GM19372 (cell line): ENCODE results near the gene OSBPL10.

ENCODE experiments used
- ATAC-seq: cut with Tn5 transposase; IDR thresholded peaks from one replicate; pipeline ENCODE4 v1.9.1; 2021; ENCODE audit warnings: mild to moderate bottlenecking, low read depth, moderate library complexity; ENCODE audit not compliant: unreplicated experiment

The OSBPL10 gene

DNA sequence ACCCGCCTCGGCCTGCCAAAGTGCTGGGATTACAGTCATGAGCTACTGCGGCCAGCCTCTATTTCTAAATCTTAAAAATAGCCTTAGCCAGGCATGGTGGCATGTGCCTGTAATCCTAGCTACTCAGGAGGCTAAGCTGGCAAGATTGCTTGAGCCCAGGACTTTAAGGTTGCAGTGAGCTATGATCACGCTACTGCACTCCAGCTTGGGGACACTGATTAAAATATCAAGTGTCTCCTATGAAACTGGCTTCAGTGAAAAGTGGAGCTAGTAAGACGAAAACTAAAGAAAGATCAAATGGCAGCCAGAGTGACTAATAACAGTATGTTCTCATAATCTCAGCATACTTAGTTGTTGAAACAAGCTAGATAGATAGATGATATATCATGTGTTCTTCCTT is 335.8 kb downstream of the OSBPL10 start:
- no peak for ATAC-seq

DNA sequence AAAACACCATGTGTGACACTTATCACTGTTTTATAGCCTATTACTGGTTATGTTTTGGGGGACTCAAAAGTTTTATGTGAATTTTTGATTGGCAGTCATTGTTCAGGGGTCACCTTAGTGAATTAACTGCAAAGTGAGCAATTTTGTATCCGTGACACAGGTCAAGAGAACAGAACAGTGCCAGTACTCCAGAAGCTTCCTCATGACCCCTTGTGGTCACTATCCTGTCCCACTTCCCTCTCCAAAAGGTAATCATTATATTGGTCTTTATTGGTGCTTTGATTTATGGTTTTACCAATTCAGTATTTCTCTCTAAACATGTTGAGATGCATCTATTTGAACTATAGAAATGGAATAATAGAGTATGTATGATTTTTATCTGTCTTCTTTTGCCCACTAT is 341.2 kb downstream of the OSBPL10 start:
- ATAC-seq: no peak

DNA sequence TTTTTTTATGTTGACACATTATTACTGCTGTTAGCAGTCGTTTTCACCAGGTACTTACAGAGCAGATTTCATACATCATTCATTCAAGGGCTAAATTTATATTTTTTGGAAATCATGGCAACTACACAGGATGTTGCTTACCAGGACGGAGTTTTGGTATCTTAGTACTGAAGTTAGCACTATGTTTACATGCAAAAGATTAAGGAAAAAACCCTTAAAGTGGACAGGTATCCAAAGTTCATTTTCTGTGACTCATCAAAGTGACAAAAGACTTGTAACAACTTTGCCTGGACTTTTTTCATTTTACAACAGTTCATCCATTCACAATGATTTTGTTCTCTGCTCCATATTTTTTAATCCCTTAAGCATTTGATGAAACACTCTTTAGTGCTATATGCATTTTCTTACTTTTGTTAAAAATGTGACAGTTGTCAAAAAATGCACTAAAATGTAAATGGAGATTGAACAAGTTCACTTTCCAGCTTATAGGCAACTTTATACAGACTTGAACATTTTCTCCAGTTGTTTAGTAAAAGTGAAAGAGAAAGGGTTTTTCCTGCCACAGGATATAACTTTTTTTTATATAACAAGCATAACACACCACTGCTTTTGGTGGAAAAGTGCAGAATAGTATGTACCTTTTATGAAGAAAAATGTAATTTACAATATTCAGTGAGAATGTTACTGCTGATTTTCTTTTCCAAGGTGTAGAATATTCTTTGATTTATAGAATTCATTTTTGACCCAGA is 344.2 kb downstream of the OSBPL10 start:
- ATAC-seq: no peak

DNA sequence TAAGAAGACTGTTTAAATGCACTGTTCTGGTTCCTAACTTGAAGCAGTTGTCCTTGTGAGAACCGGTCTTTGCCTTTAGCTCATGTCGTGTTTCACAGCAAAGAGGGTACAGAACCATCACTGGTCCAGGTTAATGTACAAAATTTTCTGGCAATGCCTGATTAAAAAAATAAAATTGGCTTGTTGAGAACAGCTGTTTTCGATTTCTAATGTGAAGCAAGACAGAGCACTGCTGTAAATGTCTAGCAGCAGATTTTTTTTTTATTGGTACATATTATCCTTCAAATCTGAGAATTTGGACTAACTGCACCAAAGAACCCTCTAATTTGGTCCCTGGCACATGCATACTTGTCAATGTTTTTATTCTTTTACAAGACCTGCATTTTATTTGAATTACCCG is 345.0 kb downstream of the OSBPL10 start:
- ATAC-seq: no peak

DNA sequence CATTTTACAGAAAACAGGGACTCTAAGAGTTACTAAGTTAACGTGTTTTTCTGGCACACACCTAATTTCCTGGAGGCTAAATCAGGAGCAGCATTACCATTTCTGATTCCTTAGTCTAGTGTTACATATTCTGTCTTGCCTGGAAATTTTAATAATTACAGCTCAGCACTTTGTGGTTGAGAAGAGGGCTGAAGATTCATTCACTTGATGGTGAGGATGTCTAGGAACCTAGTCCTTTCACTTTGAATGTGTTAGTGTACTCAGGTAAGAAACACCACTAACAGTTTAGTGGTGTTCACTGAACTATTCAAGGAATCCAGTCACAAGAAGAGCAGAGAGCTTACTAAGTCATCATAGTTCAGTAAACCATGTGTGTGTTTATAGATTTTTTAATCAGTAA is 345.5 kb downstream of the OSBPL10 start:
- no peak for ATAC-seq

DNA sequence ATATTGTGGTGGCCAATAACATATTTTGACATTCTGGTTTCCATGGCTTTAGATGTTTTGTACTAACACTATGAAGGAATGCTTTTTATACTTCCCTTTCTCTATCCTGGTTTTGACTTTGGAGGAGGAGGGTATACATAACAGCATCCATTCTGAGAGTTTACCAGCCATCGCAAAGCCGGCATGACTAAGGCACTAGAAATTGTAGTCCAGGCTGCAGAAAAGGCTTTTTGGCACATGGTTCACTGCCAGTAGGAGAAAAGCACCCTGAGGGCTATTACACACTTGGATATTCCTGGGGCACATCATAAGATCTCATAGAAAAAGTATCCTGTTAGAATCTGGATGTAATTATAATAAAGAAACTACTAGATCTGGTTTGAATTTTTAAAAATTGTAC is 346.6 kb downstream of the OSBPL10 start:
- ATAC-seq: no peak

DNA sequence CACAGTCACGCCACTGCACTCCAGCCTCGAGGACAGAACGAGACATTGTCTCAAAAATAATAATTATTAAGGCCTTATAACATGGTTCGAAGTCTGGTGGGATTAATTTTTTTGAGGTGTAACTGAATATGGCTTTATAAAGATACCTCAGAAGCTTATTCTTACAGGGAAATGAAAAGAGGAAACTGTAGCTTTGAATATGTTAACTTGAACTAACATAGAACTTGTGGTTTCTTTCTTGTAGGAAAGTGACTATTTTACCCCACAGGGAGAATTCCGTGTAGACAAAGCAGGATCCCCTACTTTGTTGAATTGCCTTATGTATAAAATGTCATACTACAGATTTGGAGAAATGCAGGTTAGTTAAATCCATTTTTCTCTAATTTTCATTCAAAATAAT is 352.0 kb downstream of the OSBPL10 start:
- ATAC-seq: no peak

DNA sequence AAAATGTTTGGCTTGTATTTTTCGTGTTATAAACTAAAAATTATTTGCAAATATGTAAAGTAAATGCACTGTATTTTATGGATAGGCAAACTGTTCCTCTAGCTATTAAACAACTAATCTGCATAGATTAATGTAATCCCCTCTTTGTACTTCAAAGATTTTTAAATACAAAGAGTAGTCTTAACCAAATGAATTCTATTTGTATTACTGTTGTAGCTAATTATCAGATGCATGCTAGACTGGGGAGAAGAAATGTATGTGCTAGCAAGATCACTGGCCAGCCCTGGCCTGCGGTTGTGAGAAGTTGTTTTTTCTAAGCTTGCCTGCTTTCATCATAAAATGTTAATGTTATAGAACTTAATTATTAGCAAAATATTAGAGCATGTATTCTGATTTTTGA is 355.7 kb downstream of the OSBPL10 start:
- ATAC-seq: no peak

DNA sequence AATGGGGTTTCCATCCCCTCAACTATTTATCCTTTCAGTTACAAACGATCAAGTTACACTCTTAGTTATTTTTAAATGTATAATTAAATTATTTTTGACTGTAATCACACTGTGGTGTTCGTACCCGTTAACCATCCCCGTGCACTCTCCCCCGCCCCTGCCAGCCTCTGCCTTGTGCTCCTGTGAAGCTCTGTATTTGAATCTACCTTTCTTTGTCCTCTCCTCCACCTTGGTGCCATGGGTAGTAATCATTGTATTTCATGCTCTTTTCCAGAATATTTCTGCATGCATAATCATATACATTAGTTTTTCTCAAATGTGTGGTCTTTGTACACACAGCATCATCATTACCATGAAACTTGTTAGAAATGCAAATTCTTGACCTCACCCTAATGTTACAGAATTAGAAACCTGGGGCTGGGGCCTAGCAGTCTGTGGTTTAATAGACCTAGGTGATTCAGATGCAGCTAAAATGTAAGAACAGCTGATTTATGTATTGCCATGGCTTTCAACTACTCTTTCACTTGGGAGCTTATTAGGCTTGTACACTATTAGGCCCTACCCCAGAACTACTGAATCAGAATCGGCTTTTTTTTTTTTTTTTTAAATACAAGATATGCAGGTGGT is 356.9 kb downstream of the OSBPL10 start:
- ATAC-seq: no peak

DNA sequence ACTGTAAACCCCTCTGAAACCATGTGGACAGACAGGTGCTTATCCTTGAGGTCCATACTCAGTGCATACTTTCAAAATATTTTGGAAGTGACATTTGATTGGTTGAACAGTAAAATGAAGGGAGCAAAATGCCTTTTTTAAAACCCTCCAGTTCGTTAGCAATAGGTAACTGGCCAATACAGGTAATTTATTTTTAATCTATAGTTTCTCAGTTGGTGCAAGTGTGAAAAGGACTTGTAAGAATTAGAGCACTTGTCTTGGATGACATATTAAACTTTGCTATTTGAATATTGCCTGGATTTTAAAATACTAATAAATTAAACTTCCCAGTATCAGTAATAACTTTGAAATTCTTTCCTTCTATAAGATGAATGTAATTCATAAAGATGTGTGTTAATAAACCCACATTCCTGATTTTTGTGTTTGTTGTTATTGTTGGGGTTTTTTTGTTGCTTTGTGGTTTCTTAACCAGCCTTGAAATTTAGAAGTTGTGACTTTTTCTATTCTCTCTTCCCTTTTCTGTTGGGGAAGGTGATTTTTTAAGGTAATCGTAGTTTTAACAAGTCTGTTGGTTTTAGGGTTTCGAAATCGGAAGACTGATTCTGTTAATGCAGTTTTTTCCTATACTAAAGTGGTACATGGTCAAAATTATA is 358.3 kb downstream of the OSBPL10 start:
- ATAC-seq: no peak

DNA sequence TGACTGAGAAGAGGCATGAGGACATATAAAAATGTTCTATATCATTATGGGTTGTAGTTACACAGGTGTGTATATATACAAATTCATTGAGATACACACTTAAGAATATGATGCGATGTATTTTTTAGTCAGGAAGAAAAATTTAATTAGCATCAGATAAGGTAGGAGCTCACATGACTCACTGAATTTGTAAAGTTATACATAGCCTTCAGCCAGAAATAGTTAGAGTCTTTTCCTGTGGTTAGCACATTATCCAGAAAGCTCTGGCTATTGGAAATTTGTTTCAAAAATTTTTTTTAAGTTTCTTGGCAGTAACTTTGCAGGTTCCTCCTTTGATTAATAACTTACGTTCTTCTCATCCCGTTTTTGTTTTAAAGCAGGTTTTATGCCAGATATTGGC is 359.7 kb downstream of the OSBPL10 start:
- ATAC-seq: no peak

DNA sequence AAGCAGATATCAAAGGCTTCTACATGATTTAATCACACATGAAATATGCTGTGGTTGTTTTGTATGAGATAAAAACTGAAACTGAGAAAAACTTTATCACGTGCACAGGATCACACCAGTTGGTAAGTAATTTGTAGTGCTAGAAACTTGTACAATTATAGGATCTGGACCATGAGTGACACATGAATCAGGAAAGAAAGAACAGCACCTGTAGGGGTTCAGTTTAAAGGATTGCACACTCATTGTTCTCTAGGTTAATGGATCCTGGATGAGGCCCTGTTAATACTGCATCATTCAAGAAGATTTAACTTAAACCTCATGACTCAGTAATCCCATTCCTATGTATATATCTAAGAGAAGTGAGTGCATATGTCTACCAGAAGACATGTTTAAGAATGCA is 360.4 kb downstream of the OSBPL10 start:
- no peak for ATAC-seq

DNA sequence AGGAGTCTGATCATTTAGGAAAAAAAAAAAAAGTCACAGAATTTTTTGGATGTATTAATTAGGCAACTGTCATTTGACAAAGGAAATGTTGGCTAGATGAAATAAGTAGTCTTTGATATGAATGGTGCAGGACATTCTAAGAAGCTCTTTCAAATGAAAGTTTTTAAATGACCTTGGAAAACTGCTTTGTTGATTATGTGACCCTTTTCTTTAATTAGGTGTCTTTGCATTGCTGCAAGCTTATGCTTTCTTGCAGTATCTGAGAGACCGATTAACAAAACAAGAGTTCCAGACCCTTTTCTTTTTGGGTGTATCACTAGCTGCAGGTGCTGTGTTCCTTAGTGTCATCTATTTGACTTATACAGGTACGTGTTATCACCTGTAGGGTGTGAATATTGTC is 364.4 kb downstream of the OSBPL10 start:
- ATAC-seq: no peak

DNA sequence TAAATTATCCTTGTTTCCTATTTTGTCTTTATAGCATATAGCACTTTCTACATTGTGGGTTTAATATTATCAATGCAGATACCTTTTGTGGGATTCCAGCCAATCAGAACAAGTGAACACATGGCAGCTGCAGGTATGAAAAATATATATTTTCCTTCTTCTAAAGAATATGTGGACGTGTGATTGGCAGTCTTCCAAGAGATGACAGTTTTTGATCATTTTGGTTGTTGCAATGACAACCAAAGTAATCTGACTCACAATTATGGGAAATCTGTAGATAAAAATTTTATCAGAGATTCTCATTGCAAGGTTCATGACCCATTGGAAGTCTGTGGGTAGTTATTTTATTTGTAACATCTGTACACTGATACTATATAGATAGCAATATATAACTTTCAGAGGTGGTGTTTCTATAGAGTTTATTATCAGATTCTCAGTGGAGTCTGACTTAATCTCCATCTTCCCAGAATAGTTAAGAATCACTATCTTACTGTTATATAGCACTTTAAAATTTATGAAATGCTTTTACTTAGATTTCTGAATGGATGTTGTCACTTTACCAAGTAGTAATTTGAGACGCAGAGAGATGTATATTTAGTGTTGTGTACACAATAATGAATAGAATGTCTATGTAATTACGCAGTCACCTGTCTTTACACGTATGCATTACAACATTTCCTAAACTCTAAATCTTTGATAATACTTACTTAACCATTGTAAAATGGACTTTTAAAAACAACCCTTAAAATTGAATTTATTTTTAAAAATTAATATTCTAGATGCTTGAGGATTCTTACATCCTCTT is 365.8 kb downstream of the OSBPL10 start:
- ATAC-seq: no peak

DNA sequence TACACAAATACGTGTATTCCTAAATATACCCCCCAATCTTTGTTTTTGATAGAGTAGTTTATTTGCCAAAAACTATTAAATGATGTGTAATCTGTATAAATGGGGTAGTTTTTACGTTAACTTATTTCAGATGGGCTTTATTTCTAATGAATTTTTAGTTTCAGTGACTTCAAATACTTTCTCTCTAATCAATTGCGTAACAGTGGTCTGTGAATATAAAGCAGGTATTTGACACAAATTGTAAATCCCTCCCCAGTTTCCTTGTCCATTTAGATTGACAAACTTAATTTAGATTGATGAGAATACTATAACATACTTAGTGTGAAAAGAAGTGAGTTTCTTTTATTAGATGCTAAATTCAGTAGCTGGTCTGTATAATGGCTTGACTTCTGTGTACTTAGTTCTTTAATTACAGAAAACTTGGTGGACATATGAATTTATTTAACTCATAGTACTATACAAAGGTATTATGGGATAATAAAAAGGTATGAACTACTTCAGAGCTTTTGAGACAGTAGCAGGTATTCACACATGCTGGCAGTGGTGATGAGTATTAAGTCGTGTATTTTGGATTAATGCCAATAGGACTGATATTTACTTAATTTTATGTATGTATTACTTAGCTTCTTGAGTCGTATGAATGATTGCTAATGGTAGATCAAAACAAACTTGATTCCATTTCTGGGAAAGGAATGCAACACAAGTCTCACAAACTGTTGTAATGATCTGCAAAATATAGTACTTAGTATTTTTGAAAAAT is 366.7 kb downstream of the OSBPL10 start:
- ATAC-seq: no peak

DNA sequence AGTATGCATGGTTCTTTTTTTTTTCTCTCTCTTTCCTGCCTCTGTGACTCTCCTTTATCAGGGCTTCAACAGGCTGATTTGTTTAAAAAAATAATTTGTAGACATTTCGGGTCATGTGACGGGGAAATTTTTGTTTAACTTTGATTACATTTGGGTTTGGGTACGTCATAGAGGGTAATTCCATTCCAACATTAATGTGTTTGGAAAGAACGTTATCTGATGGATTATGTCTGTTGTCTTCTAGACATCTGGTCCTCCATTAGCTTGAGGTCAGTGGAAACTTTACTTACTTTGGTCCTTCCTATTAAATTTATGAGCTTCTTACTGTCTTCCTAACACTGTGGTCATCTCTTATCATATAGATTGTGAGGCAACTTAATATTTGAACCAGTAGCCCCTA is 367.4 kb downstream of the OSBPL10 start:
- ATAC-seq: no peak

DNA sequence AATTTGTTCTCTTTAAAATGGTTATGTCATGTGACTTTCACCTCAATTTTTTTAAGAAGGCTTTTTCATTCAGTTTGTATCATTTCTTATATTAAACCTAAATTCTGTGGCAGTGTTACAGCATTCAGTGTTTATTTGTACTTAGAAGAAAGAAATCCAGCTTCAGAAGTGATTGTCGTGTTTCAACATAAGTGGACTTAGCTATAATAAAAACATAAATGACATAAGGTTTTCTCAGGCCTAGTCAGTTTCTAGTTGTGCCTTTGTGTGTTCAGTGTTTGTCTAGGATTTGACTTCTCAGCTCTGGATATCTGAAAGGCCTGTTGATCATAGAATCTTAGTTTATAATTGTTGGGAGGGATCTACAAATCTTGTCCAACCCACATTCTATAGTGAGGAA is 367.9 kb downstream of the OSBPL10 start:
- ATAC-seq: no peak
